ENCODE results near the gene MBNL1. TPM values are rescaled to one million over a fixed set of nuclear protein-coding genes. Genes with fewer than 3 reads are reported as not detected.

MBNL1 gene
- 172 TPM for total RNA-seq
- long read RNA-seq, full-length matches to known transcripts: 32 of 151 reads
- long read RNA-seq, partial matches to known transcripts: 45 of 151 reads
- long read RNA-seq, other reads (novel, unspliced or antisense): 74 of 151 reads

- intact Hi-C loops (cut with micrococcal nuclease): no loop called here
- no peaks in the 10 kb centered on the region for H3K9me3 ChIP-seq (replicated peaks)
- H3K4me3 ChIP-seq: peak within 1 kb of the TSS; percentile 90
- no peaks in the 10 kb centered on the region for H3K27me3 ChIP-seq (ENCODE audit: low read depth)
- peaks cover 85% of the 10 kb centered on the region for H3K4me1 ChIP-seq
- H3K36me3 ChIP-seq: no peaks in the 10 kb centered on the region
- DNase-seq: peak; percentile 83
- H3K27ac ChIP-seq (replicated peaks): peak within 1 kb of the TSS; percentile 99
- TF ChIP-seq CTCF (IDR thresholded peaks at IDR 0.05; ENCODE audit: borderline replicate concordance): no peak
Observed at GRCh38 chr3:152268555-152269055, at the start of gene MBNL1. Gene MBNL1, plus strand, starts transcription at chr3:152268929. Its CDS starts 31,265 bp downstream, at chr3:152300194.

- Histone ChIP-seq H3K27ac (replicated peaks) (no peak overlapping the region), H3K27me3 (ENCODE audit: low read depth) (no peaks in the 10 kb centered on the region), H3K9me3 (replicated peaks) (no peaks in the 10 kb centered on the region), H3K36me3 (no peaks in the 10 kb centered on the region), H3K4me1 (peaks cover 23% of the 10 kb centered on the region), H3K4me3 (no peak overlapping the region)
- intact Hi-C loops (cut with micrococcal nuclease): no loop called here
- TF ChIP-seq CTCF (IDR thresholded peaks at IDR 0.05; ENCODE audit: borderline replicate concordance): no peak
- no peak for DNase-seq
Observed at GRCh38 chr3:152219216-152219615, 49.5 kb upstream of the MBNL1 start.

- Histone ChIP-seq H3K36me3 (no peaks in the 10 kb centered on the region), H3K27ac (replicated peaks) (no peak overlapping the region), H3K9me3 (replicated peaks) (no peaks in the 10 kb centered on the region), H3K4me3 (no peak overlapping the region), H3K4me1 (peaks cover 23% of the 10 kb centered on the region), H3K27me3 (ENCODE audit: low read depth) (no peaks in the 10 kb centered on the region)
- intact Hi-C loops (cut with micrococcal nuclease): loop anchor here (10.0 kb wide), 1 partner anchor 225 kb away; no protein-coding TSS in a partner anchor
- TF ChIP-seq CTCF (IDR thresholded peaks at IDR 0.05; ENCODE audit: borderline replicate concordance): no peak
- DNase-seq: no peak
Observed at GRCh38 chr3:152219769-152220255, 48.9 kb upstream of the MBNL1 start.

GRCh38 chr3:152222327-152222726 lies 46.4 kb upstream of the MBNL1 start:
- peaks cover 23% of the 10 kb centered on the region for H3K4me1 ChIP-seq
- no peaks in the 10 kb centered on the region for H3K36me3 ChIP-seq
- no peak overlapping the region for H3K4me3 ChIP-seq
- no peaks in the 10 kb centered on the region for H3K27me3 ChIP-seq (ENCODE audit: low read depth)
- intact Hi-C loops (cut with micrococcal nuclease): loop anchor here (10.0 kb wide), 1 partner anchor 222 kb away; no protein-coding TSS in a partner anchor
- H3K27ac ChIP-seq (replicated peaks): peak overlapping the region; percentile 60
- no peaks in the 10 kb centered on the region for H3K9me3 ChIP-seq (replicated peaks)
- no peak for DNase-seq
- TF ChIP-seq CTCF (IDR thresholded peaks at IDR 0.05; ENCODE audit: borderline replicate concordance): no peak

GRCh38 chr3:152225201-152225600 lies 43.5 kb upstream of the MBNL1 start:
- no peak overlapping the region for H3K4me3 ChIP-seq
- H3K4me1 ChIP-seq: peaks cover 30% of the 10 kb centered on the region
- no peak for DNase-seq
- intact Hi-C loops (cut with micrococcal nuclease): loop anchor here (10.0 kb wide), 1 partner anchor 220 kb away; no protein-coding TSS in a partner anchor
- H3K27me3 ChIP-seq (ENCODE audit: low read depth): no peaks in the 10 kb centered on the region
- TF ChIP-seq CTCF (IDR thresholded peaks at IDR 0.05; ENCODE audit: borderline replicate concordance): no peak
- H3K9me3 ChIP-seq (replicated peaks): no peaks in the 10 kb centered on the region
- no peaks in the 10 kb centered on the region for H3K36me3 ChIP-seq
- H3K27ac ChIP-seq (replicated peaks): no peak overlapping the region
